HepG2 (cell line): ENCODE measurements around the gene PALMD. TPM values are rescaled to one million over a fixed set of nuclear protein-coding genes. Genes with fewer than 3 reads are reported as not detected.

Source experiments
- ARID4A ChIP-seq: sonication (generic); formaldehyde crosslinking; IDR thresholded peaks from 2 replicates; pipeline ENCODE4 v1.5.0; 2020; ENCODE audit warnings: mild to moderate bottlenecking, missing genetic modification reagents, borderline replicate concordance
- BCLAF1 ChIP-seq: fragments of 450-650 bp; IDR thresholded peaks from 2 replicates; pipeline ENCODE4 v1.6.1; 2017; ENCODE audit warnings: mild to moderate bottlenecking
- CBX2 ChIP-seq, 2 experiments: fragments of 200-600 bp in 1 of 2; sonication (generic); formaldehyde crosslinking in 1 of 2; IDR thresholded peaks; 2 replicates each; pipeline versions ENCODE4 v1.7.0 to v1.8.1; 2018 to 2022; ENCODE audit warnings: low read depth in 2 of 2, low read length in 1 of 2, mild to moderate bottlenecking in 1 of 2, missing genetic modification reagents in 1 of 2
- CEBPZ ChIP-seq: IDR thresholded peaks from 2 replicates; pipeline ENCODE4 v1.6.1; 2012; ENCODE audit warnings: low read length, improper control_type of control experiment
- HMGXB3 ChIP-seq: sonication (generic); formaldehyde crosslinking; IDR thresholded peaks from 2 replicates; pipeline ENCODE4 v1.4.0; 2020; ENCODE audit warnings: missing genetic modification reagents, borderline replicate concordance
- HNRNPL ChIP-seq: fragments of 200-400 bp; formaldehyde crosslinking; IDR thresholded peaks from 2 replicates; pipeline ENCODE4 v1.6.1; 2017; ENCODE audit warnings: mild to moderate bottlenecking, low read depth, low read length
- MYPOP ChIP-seq: sonication (generic); formaldehyde crosslinking; IDR thresholded peaks from 2 replicates; pipeline ENCODE4 v1.8.1; 2023; ENCODE audit warnings: mild to moderate bottlenecking, moderate library complexity, missing genetic modification reagents
- SNRNP70 ChIP-seq: fragments of 200-400 bp; formaldehyde crosslinking; IDR thresholded peaks from 2 replicates; pipeline ENCODE4 v1.6.1; 2017; ENCODE audit warnings: mild to moderate bottlenecking, low read depth, low read length, moderate library complexity
- THAP11 ChIP-seq: IDR thresholded peaks from 2 replicates; pipeline ENCODE4 v1.6.1; 2016; ENCODE audit warnings: missing biosample characterization, missing genetic modification reagents
- polyA plus RNA-seq, 8 experiments: library from polyadenylated mRNA; depleted of rRNA in 3 of 8; stranded (reverse) in 7 of 8; unstranded in 1 of 8; fragments of >200 nt; fragmentation: Illumina TruSeq in 4 of 8; extraction: Trizol in 4 of 8; gene quantifications; 2 replicates each; pipeline versions ENCODE4 v1.2.1 to v1.2.3, GENCODE V29; 2011 to 2016; ENCODE audit warnings: low read depth in 4 of 8, missing spikeins in 1 of 8, mixed read lengths in 1 of 8; ENCODE audit not compliant: insufficient read depth in 1 of 8
- total RNA-seq, 5 experiments: library from RNA; depleted of rRNA; stranded (reverse); fragments of >200 nt; fragmentation: Illumina TruSeq; extraction: Trizol; gene quantifications; 2 replicates each; pipeline ENCODE4 v1.2.3, GENCODE V29; 2016; ENCODE audit warnings: low read depth in 1 of 5

Gene PALMD
- total and polyA plus RNA-seq, 2 of the 13 experiments (the other 11 are each of a cell fraction or from before 2014, with no cell fraction given), result 5.5 to 31.1 TPM

GRCh38 chr1:99645699-99646531 lies at the start of gene PALMD (continued):
- peak; percentile 65 for TF ChIP-seq ARID4A (CRISPR knock-in tag)
- no peak for TF ChIP-seq SNRNP70
- TF ChIP-seq CBX2 (IDR thresholded peaks at IDR 0.05; ENCODE audit: low read depth, low read length), result no peak
- TF ChIP-seq CBX2 (CRISPR knock-in tag; IDR thresholded peaks at IDR 0.05; ENCODE audit: low read depth), result no peak
- no peak for TF ChIP-seq BCLAF1
- TF ChIP-seq CEBPZ, result no peak
- no peak for TF ChIP-seq THAP11
- TF ChIP-seq MYPOP (CRISPR knock-in tag), result no peak
- no peak for TF ChIP-seq HNRNPL
- no peak for TF ChIP-seq HMGXB3 (CRISPR knock-in tag)
